PFSK-1 (cell line): ENCODE data around the gene BABAM2.

Experiments
- FOXP2 ChIP-seq: optimal IDR thresholded peaks from 2 replicates; pipeline ENCODE3; 2011; ENCODE audit warnings: borderline replicate concordance, control low read depth, inconsistent platforms; ENCODE audit not compliant: insufficient read depth; ENCODE audit errors: extremely low read length, extremely low read depth
- POLR2AphosphoS5 ChIP-seq: IDR thresholded peaks from 2 replicates; pipeline ENCODE4 v1.6.1; 2012; ENCODE audit warnings: low read depth, mild to moderate bottlenecking, control low read depth, low read length, moderate library complexity
- SIN3A ChIP-seq: IDR thresholded peaks from 2 replicates; pipeline ENCODE4 v1.6.1; 2012; ENCODE audit warnings: mild to moderate bottlenecking, low read length, moderate library complexity, borderline replicate concordance; ENCODE audit not compliant: insufficient read depth
- TAF1 ChIP-seq: IDR thresholded peaks from 2 replicates; pipeline ENCODE4 v1.6.1; 2012; ENCODE audit warnings: low read length, control low read depth, borderline replicate concordance; ENCODE audit not compliant: insufficient read depth
- TF ChIP-seq, protein P1 (sequence below), 2 experiments: IDR thresholded peaks; 2 replicates each; pipeline versions ENCODE4 v1.6.1 to v1.8.0; 2011 to 2012; ENCODE audit warnings: low read depth in 2 of 2, low read length in 2 of 2, control low read depth in 1 of 2, inconsistent platforms in 1 of 2, mild to moderate bottlenecking in 1 of 2, moderate library complexity in 1 of 2; ENCODE audit not compliant: insufficient read depth in 1 of 2

Gene BABAM2

GRCh38 chr2:28257182-28257581, 366.7 kb downstream of the BABAM2 start:
- TF ChIP-seq, protein P1, sequence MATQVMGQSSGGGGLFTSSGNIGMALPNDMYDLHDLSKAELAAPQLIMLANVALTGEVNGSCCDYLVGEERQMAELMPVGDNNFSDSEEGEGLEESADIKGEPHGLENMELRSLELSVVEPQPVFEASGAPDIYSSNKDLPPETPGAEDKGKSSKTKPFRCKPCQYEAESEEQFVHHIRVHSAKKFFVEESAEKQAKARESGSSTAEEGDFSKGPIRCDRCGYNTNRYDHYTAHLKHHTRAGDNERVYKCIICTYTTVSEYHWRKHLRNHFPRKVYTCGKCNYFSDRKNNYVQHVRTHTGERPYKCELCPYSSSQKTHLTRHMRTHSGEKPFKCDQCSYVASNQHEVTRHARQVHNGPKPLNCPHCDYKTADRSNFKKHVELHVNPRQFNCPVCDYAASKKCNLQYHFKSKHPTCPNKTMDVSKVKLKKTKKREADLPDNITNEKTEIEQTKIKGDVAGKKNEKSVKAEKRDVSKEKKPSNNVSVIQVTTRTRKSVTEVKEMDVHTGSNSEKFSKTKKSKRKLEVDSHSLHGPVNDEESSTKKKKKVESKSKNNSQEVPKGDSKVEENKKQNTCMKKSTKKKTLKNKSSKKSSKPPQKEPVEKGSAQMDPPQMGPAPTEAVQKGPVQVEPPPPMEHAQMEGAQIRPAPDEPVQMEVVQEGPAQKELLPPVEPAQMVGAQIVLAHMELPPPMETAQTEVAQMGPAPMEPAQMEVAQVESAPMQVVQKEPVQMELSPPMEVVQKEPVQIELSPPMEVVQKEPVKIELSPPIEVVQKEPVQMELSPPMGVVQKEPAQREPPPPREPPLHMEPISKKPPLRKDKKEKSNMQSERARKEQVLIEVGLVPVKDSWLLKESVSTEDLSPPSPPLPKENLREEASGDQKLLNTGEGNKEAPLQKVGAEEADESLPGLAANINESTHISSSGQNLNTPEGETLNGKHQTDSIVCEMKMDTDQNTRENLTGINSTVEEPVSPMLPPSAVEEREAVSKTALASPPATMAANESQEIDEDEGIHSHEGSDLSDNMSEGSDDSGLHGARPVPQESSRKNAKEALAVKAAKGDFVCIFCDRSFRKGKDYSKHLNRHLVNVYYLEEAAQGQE (IDR thresholded peaks at IDR 0.05; ENCODE audit: insufficient read depth in 1 of 2, low read depth in 2 of 2, low read length in 2 of 2), result no peak
- TF ChIP-seq FOXP2, result no peak
- TF ChIP-seq POLR2AphosphoS5, result no peak
- TF ChIP-seq SIN3A, result no peak
- no peak for TF ChIP-seq TAF1

- TF ChIP-seq POLR2AphosphoS5, result no peak
- no peak for TF ChIP-seq TAF1
- TF ChIP-seq, protein P1 (IDR thresholded peaks at IDR 0.05; ENCODE audit: insufficient read depth in 1 of 2, low read depth in 2 of 2, low read length in 2 of 2), result no peak
These were observed 373.2 kb downstream of the BABAM2 start for GRCh38 chr2:28263690-28264089.

DNA sequence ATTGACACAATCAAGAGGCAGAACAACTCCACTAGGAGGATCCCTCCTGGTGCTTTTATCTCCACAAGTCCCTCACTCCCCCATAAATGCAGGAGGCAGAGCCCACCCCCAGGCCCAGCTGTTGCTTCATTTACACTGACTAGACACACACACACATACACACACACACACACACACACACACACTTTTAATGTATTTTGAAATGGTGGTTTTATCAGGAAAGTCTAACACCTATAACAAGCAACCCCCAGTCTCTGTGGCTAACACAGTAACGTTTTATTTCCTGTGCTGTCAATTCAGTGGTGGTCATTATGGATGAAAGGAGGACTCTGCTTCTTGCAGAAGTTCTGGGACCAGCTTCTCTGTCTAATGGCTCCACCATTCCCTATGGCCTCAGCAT, 376.8 kb downstream of the BABAM2 start:
- TF ChIP-seq POLR2AphosphoS5 (no peak), SIN3A (no peak), FOXP2 (no peak), TAF1 (no peak)
- TF ChIP-seq, protein P1 (IDR thresholded peaks at IDR 0.05; ENCODE audit: insufficient read depth in 1 of 2, low read depth in 2 of 2, low read length in 2 of 2), result no peak

GRCh38 chr2:28268386-28268785, 377.9 kb downstream of the BABAM2 start:
- TF ChIP-seq FOXP2 (no peak), TAF1 (no peak), POLR2AphosphoS5 (no peak), SIN3A (no peak)
- TF ChIP-seq, protein P1 (IDR thresholded peaks at IDR 0.05; ENCODE audit: insufficient read depth in 1 of 2, low read depth in 2 of 2, low read length in 2 of 2), result no peak

DNA sequence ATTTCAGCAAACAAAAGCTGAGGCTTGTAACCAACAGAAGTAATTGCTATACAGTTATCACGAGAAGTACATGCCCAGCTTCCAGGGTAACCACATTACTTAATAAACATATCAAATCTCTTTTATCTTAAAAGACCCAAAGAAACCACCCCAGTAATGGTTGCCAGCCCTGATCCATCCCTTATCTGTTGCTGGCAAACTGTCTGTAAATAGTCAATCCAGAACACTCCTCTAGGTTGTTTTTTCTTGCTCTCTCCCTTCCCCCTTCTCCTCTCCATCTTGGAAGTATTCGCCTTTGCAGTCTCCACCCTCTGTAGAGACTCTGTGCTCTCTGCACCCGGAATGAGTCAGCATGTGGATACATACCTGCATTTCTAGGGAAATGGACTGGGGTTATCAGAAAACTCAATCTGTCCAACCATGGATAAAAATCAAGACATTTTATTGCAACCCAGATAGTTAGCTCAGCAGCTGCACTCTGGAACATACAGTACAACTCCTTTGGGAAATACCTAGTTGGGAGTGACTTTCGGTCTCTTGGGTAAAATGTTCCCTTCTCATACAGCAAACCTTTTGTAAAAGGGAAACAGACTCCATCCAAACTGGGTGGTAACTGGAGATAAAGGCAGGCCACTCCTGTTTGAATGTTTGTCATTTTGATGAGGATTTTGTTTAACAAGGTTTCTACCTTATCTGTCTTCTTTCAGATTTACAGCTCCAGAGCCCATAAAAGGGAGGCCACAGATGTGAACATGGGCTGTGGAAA, 378.7 kb downstream of the BABAM2 start:
- no peak for TF ChIP-seq SIN3A
- TF ChIP-seq FOXP2, result no peak
- no peak for TF ChIP-seq POLR2AphosphoS5
- TF ChIP-seq, protein P1 (IDR thresholded peaks at IDR 0.05; ENCODE audit: insufficient read depth in 1 of 2, low read depth in 2 of 2, low read length in 2 of 2), result no peak
- no peak for TF ChIP-seq TAF1
